Esophagus muscularis mucosa (tissue), 3 donors: ENCODE data around the gene C1orf210.

Source experiments
- POLR2A ChIP-seq: fragments of 450-650 bp; IDR thresholded peaks from one replicate; pipeline ENCODE4 v1.6.1; 2017; ENCODE audit warnings: antibody characterized with exemption, moderate library complexity, mild to moderate bottlenecking, low read depth
- POLR2AphosphoS5 ChIP-seq, 2 donors: sonication (generic); formaldehyde crosslinking; IDR thresholded peaks; one replicate each; pipeline ENCODE4 v1.6.1; 2017; ENCODE audit warnings: antibody characterized with exemption in 2 of 2
- TF ChIP-seq, protein P1 (sequence below), 3 experiments: fragments of 200-600 bp in 2 of 3; fragments of 450-650 bp in 1 of 3; sonication (generic) in 2 of 3; IDR thresholded peaks; one replicate each; pipeline ENCODE4 v1.5.1; 2017 to 2019; ENCODE audit warnings: antibody characterized with exemption in 3 of 3, mild to moderate bottlenecking in 2 of 3, moderate library complexity in 1 of 3

DNA sequence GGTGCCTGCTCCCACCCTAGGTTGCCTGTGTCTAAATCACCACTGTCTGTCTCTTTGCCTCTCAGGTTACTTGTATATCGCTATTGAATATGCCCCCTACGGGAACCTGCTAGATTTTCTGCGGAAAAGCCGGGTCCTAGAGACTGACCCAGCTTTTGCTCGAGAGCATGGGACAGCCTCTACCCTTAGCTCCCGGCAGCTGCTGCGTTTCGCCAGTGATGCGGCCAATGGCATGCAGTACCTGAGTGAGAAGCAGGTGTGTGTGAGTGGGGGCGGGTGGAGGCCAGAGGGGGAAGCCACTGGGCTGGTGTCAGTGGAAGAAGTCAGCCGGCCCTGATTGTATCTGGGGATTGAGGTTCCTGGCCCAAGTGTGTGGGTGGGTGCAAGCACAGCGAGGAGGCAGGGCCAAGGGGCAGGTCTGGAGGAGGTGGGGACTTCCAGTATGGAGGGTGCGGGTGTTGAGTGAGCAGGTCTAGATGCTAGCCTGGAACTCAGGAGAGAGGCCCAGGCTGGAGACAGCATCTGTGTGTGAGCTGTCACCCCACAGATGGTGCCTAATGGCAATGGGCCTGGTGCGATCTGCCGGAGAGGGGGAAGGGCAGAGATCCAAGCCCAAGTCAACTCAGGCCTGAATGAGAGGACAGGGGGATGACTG lies 32.6 kb upstream of the C1orf210 start:
- TF ChIP-seq, protein P1, sequence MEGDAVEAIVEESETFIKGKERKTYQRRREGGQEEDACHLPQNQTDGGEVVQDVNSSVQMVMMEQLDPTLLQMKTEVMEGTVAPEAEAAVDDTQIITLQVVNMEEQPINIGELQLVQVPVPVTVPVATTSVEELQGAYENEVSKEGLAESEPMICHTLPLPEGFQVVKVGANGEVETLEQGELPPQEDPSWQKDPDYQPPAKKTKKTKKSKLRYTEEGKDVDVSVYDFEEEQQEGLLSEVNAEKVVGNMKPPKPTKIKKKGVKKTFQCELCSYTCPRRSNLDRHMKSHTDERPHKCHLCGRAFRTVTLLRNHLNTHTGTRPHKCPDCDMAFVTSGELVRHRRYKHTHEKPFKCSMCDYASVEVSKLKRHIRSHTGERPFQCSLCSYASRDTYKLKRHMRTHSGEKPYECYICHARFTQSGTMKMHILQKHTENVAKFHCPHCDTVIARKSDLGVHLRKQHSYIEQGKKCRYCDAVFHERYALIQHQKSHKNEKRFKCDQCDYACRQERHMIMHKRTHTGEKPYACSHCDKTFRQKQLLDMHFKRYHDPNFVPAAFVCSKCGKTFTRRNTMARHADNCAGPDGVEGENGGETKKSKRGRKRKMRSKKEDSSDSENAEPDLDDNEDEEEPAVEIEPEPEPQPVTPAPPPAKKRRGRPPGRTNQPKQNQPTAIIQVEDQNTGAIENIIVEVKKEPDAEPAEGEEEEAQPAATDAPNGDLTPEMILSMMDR (IDR thresholded peaks at IDR 0.05) = no peak
- no peak for TF ChIP-seq POLR2AphosphoS5 (IDR thresholded peaks at IDR 0.05)
- no peak for TF ChIP-seq POLR2A
